GM19372 (cell line): ENCODE data around the gene TSEN34.
"Not testable (repeated sequence)": the region's sequence is repeated elsewhere in the genome, so short reads cannot be mapped to it uniquely, and the experiment has no call there.

Experiments
- ATAC-seq: cut with Tn5 transposase; IDR thresholded peaks from one replicate; pipeline ENCODE4 v1.9.1; 2021; ENCODE audit warnings: mild to moderate bottlenecking, low read depth, moderate library complexity; ENCODE audit not compliant: unreplicated experiment

Gene TSEN34

DNA sequence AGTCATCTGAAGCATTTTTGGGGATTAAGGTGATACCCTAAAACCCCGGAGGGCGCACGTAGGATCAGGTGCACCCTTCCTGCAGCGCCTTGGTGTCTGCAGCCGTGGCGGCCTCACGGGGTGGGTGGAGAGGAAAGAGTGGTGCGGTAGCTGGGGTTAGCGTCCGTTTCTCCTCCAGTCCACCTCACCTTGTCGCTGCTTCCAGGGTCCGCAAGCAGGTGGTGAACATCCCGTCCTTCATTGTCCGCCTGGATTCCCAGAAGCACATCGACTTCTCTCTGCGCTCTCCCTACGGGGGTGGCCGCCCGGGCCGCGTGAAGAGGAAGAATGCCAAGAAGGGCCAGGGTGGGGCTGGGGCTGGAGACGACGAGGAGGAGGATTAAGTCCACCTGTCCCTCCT lies 16.1 kb downstream of the TSEN34 start:
- ATAC-seq: not testable (repeated sequence)

DNA sequence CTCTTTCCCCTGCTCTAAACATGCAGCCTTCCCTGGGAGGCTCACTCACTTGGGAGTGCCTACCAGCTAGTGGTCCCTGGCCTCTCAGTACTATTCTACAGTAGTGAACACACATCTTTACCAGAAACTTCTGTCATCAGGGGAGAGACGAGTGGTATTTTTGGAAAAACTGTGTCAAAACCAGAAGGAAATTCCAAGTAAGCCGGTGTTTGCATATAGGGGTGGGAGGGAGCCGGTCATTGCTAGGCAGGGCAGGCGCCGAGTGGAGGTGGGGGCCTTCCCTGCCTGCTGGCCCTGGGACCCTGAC lies 16.5 kb downstream of the TSEN34 start:
- ATAC-seq: no peak

DNA sequence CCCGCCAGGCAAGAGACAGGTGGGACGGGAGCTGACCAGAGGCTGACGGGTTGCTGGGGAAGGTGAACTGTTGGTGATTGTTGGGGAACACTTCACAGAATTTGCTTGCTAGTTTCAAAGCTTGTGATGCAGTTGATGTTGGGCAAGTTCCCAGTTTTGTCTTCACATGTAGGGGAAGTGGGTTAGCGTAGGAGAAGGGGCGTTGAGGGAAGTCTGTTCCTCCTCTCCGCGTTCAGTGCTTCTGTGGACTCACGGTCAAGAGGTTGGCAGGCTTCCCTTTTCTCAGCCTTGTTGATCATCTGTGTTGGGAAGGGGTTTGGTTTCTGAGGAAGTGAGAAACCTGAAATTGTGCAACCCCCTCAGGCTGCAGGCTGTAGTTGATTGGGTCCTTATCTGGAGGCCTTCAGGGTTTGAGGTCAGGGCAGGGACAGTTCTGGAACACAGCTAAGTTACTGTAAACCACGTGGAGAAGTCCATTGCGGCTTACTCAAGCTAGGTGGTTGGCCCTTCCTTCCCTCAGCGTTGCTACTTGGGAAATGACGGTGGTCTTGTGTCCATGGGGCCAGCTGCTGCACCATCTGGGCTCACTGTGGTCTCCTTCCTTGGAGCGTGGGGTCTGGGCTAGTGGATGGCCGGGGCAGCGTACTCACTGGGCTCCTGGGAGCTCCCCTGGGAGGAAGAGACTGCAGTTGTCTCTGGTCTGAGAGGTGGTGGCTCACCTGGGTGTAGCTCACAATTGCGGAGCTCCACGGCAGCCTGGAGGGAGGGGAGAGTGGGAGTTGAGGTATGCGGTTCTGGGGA lies 17.1 kb downstream of the TSEN34 start:
- ATAC-seq: peak; percentile 49

DNA sequence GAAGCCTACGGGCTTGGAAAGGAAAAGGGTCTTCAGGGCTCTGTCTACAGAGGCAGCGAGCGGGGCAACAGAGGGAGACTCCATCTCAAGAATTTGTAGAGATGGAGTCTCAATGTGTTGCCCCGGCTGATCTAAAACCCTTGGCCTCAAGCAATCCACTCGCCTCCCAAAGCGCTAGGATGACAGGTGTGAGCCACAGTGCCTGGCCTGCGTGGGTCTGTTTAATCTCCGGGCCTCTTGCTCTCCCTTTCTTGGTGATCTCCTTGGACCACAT lies 17.6 kb downstream of the TSEN34 start:
- ATAC-seq: no peak

DNA sequence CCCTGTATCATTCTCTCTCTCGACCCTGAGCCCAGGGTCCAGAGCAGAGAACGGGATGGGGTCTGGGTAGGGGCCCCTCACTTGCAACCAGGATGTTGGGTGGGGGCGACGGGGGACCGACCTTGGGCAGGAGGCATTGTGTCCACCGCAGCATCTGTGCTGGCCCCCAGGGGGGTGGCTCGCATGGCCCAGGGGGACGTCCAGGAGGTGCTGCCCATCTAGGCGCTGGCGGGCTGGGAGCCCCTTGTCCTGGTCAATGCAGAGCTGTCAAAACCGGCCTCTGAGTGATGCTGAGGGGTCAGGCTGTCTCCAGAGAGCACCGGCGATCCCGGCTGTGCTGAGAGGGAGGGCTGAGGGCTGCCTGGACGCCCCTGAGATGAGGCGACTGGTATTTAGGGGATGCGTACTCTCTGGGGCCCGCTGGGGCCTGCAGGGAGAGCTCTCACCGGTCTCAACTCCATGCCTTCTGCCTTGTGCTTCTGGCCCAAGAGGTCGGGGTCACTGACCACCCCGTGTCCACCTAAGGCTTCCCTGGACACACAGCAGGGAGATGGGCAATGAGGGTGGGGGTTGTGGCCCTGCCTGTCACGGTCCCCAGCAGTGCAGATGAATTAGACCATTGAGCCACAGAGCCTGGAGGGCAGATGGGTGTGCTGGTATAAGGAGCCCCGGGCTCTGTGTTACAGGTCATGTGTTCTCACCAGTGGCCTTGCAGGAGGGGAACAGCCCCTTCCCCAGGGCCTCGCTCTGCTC lies 18.1 kb downstream of the TSEN34 start:
- ATAC-seq: no peak

DNA sequence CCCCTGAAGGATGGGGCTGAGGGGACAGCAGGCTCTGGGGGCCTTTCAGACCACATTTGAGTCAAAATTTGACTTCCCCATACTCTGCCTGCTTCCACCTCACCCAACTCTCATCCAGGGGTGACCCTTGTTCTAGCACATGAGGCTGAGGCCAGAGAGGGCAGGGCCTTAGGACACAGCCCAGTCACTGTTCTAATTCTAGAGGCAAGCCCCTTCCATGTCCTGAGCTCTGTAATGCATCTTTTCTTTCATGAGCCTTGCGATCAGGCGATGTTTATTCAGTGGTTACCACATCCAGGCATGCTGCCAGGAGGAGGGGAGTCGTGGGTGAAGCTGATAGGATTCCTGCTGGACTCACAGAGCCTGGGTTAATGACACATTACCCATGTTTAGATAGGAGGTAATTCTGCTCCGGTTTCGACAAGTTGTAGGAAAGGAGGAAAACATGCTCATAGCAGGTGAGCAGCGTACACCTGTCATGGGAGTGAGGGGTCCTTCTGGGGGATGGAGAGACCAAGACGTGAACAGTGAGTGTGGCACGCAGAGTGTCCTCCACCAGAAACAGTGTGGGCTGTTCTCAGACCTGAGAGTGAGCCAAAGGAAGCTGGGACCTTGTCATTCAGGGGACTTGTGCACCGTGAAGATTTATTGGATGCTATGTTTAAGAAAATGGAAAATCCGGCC lies 18.8 kb downstream of the TSEN34 start:
- ATAC-seq: no peak

DNA sequence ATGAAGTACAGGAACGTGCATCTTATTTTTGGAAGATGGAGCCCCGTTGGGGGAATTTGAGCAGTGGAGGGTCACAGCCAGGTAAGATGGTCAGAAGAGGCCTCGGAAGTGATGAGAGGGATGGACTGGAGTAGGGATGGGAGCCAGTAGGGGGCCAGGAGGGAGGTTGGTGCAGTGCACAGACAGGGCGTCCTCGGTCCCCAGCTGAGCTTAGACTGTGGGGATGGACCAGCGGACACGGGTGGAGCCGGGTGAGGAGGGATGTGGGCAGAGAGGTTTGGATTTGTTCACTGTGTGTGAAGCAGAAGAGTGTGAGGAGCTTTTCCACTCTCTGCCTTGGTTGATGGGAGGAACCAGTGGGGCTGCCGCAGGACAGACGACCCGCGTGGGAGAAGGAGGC lies 20.1 kb downstream of the TSEN34 start:
- ATAC-seq: no peak

DNA sequence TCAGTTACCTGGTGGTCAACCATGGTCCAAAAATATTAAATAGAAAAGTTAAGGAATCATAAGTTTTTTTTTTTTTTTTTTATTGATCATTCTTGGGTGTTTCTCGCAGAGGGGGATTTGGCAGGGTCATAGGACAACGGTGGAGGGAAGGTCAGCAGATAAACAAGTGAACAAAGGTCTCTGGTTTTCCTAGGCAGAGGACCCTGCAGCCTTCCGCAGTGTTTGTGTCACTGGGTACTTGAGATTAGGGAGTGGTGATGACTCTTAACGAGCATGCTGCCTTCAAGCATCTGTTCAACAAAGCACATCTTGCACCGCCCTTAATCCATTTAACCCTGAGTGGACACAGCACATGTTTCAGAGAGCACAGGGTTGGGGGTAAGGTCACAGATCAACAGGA lies 23.1 kb downstream of the TSEN34 start:
- ATAC-seq: not testable (repeated sequence)

DNA sequence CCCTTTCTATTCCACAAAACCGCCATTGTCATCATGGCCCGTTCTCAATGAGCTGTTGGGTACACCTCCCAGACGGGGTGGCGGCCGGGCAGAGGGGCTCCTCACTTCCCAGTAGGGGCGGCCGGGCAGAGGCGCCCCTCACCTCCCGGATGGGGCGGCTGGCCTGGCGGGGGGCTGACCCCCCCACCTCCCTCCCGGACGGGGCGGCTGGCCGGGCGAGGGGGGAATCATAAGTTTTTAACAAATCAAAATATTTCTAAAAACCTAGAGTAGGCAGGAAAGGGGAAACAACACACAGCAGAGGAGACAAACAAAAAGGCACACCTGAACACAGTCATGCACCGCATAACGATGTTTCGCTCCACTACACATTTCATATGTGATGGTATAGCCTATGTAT lies 23.6 kb downstream of the TSEN34 start:
- not testable (repeated sequence) for ATAC-seq

DNA sequence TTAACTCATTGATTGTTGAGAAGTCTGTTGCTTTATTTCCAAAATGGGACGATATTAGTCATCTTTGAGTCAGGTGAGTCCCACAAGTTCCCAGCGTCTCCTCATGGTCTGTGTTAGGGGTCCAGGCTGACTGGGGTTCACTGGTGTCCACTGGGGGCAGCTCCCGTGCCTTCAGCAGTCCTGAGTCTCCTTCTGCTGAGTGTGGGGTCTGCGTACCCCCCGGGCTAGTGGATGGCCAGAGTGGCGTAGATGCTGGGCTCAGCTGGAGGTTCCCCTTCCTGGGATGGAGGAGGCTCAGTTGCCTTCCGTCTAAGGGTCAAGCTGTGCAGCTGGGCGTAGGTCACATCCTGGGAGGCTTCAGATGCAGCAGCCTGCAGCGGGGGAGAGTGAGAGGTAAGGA lies 25.8 kb downstream of the TSEN34 start:
- no peak for ATAC-seq

DNA sequence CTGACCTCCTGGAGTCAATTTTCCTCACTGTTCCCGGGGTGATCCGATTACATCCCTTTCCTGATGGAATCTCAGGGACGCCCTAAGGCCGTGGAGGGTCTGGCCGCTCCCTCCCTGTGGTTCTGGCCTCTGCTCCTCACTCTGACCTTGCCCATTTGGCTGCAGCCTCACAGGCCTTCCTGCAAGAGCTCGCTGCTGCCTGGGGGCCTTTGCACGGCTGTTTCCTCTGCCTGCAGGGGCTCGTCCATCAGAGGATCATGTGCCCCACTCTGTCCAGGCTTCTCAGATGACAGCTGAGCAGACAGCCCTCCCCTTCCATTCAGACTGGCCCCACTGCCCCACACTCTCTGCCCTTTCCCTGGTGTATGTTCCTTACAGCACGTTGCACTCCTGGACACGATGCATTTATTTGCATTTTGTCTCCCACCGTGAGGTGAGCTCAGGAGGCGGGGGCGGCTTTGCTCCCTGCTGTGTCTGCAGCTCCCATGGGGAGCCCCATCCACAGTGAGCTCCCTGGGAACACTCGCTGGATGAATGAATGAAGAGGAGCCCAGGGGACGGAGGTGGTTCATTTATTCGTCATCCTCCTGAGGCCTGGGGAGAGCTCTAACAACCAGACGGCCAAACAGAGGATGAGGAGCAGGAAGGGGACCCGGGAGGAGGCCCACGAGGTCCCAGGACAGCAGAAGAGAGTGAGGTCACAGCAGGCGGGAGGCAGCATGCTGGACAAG lies 26.6 kb downstream of the TSEN34 start:
- not testable (repeated sequence) for ATAC-seq

DNA sequence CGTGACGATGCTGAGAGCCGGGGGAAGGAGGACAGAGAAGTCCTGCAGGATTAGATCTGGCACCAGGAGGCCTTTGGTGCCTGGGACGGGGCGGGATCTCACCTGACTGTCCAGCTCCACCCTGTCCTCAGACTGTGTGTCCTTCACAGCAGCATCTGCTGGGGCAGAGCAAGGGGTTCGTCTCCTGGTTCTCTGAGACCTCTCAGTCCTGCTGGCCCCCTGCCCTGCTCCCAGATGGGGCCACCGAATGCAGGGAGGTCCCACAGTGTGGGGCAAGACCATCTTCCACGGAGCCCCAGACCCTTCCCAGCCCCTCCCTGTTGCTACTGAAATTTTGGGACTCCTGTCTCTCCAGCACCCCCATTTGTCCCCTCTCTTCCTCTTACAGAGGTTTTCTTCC lies 27.2 kb downstream of the TSEN34 start:
- ATAC-seq: no peak

DNA sequence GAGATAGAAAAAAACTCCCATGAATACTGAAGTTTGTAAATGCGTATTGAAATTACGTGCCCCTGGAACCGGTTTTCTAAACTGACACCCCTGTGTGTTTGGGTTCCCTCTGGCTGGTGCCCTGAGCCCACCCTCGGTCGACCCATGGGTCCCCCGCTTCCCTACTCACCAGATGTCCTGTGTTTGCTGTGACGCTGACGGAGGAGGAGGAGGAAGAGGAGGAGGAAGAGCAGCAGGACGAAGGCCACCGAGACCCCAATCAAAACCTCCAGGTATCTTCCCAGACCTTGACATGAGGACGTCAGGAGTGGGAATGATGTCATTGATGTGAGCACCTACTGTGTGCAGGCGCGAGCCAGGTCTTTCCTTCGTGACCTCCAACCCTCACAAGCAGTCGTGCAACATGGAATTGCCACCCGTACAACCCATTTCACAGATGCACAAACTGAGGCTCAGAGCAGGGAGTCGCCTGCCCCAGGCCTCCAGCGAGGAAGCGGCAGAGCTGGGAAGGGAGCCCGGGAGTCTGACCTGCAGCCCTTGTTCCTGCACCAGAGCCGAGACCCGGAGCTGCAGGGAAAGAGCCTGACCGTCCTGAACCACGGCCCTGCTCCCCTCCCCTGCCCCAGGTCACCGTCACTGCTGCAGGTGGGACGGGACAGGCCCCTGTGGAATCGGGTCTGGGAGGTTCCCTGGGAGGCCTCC lies 28.0 kb downstream of the TSEN34 start:
- ATAC-seq: no peak

DNA sequence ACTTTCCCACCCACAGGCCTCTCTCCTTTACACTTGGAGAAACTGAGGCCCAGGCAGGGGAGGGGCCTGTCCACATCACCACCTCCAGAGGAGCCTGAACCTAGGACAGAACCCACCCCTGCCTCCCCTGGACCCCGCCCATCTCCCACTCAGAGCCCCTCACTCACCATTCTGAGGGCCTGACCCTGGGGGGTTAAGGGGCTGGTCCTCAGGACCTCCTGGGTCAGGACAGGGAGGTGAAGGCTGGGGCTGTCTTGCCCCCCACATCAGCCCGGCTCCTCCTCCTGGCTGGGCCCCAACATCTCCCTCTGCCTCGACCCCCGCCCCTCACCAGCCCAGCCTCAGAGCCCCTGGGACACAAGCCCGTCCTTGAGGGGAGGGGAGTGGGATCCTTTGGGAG lies 28.6 kb downstream of the TSEN34 start:
- not testable (repeated sequence) for ATAC-seq

DNA sequence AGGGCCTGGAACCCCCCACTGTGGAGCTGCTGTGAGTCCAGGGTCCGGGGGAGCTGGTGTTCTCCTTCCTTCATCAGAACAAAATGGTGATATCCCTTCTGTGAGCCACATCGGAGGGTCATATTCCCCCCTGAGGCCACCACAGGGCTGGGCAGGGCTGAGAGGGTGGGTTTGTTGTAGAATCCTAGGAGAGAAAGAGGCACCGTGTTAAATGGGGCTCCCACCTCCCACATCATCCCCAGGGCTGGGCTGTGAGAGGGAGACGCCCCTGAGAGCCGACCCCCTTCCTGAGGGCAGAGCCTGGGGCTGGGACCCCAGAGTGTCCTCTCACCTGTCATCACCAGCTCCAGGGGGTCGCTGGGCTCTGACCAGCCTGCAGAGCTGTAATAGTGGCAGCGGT lies 30.8 kb downstream of the TSEN34 start:
- not testable (repeated sequence) for ATAC-seq

DNA sequence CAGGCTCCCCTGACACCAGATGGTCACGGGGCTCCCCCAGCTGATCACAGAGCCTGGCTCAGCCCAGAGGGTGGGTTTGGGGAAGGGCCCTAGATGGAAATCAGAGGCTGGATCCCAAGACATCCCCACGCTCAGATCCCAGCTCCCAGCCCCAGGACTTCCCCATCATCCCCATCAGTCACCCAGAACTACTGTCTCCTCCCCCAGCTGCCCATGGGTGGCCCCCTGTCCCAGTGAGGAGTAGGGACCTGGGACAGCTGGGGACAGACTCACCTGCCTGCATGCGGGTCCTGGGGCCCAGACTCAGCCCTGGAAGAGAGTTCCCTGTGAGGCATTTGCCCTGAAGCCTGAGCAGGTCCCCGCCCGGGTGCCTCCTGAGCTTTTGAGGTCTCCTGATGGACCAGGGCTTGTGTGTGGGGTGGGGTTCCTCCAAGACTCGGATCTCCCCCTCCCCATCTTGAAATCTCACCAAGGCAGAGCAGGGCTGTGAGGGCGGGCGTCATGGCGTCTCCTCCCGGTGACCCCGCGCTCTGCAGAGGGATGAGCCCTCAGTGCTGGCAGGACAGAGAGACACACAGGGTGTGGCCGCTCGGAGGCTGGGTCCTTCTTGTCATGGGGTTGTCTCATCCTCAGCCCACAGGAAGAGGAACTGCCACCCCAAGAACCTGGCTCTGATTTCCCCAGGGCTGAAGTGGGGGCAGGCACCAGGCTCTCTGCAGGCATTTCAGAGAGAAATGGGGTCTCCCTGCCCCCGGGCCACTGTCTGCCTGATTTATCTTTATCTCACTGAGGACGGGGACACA lies 31.6 kb downstream of the TSEN34 start, which contains the start of gene LILRB3:
Gene LILRB3, minus strand, starts transcription at position 534 of the 803 bp plus-strand sequence. Its CDS starts 31 bp downstream, at position 503.
- not testable (repeated sequence) for ATAC-seq

DNA sequence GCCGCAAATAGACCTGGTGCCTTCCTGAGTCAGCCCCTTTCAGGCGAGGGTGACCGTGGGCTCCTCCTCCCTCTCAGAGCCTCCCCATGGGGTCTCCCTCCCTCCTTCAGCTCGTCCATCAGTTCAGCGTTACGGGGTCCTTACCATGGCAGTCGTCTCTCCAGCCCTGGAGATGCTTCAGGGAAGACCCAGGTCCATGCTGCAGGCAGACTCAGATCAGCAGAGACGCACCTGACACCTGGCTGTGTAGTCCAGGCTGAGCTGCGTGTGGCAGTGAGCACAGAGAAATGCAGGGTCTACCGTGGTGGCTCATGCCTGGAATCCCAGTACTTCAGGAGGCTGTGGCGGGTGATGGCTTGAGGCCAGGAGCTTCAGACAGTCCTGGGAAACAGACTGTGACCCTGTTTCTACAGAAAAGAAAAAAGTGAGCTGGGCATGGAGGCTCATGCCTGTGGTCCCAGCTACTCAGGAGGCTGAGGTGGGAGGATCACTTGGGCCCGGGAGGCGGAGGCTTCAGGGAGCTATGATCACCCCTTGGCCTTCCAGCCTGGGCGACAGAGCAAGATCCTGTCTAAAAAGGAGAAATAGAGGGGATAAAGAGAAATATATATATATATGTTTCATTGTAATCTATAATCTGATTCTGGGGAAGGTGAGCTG lies 32.3 kb downstream of the TSEN34 start:
- ATAC-seq: not testable (repeated sequence)

DNA sequence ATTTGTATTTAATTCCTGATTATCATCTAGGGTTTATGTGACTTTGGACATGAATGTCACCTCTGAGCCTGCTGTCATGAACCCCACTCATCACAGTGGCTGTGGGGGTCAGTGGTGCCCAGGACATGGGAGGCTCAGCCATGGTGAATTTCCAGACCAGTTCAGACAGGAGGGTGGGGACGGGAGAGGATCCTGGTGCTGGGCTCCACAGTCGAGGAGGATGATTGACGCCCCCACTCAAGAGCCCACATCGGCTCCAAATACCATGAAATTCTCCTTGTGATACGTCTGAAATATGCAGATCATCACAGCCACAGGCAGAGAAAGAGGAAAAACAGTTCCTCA lies 32.8 kb downstream of the TSEN34 start:
- not testable (repeated sequence) for ATAC-seq

DNA sequence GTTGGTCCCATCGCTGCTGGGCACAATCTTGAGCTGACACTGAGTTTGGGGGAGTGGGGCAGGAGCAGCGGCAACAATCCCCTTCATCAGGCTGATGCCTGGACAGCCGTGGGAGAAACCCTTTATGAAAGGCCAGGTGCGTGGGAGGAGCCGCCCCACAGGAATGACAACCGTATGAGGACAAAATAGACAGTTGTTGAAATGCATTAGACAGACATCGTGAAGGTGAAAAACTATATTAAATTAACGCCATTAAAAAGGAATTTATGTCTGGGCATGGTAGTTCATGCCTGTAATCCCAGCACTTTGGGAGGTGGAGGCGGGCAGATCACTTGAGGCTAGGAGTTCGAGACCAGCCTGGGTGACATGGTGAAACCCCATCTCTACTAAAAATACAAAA lies 33.5 kb downstream of the TSEN34 start:
- ATAC-seq: not testable (repeated sequence)
